ENCODE measurements around the gene FAM83B.

FAM83B gene

GRCh38 chr6:54916858-54917257, 70.3 kb downstream of the FAM83B start:
- no peak for TF ChIP-seq CTCF (IDR thresholded peaks at IDR 0.05; ENCODE audit: extremely low read depth, insufficient read depth, missing control alignments)
- DNase-seq (ENCODE audit: low spot score) = no peak
- in situ Hi-C loops (cut with MboI; ENCODE audit: low pct_unique_long_range_greater_than_20kb, low sequenced_read_pairs, unreplicated experiment) = no loop called here

DNA sequence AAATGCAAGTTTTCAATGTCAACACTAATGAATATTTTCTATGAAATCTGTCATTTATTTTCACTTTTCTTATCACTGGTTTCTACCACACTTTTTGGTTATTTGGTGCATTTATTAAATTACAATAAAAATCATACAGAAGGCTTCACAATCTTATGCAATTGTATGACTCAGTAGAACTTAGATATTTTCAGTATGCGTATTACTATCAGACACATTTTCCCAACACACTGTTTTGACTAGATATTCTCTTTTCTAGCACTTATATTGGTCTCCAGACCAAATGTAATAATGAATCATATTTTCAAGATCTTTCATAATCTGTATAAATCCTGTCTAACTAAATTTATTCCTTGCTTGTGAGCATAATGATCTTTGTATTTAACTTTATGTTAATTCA, 74.1 kb downstream of the FAM83B start:
- no peak for TF ChIP-seq CTCF (IDR thresholded peaks at IDR 0.05; ENCODE audit: extremely low read depth, insufficient read depth, missing control alignments)
- in situ Hi-C loops (cut with MboI; ENCODE audit: low pct_unique_long_range_greater_than_20kb, low sequenced_read_pairs, unreplicated experiment) = no loop called here
- no peak for DNase-seq (ENCODE audit: low spot score)

DNA sequence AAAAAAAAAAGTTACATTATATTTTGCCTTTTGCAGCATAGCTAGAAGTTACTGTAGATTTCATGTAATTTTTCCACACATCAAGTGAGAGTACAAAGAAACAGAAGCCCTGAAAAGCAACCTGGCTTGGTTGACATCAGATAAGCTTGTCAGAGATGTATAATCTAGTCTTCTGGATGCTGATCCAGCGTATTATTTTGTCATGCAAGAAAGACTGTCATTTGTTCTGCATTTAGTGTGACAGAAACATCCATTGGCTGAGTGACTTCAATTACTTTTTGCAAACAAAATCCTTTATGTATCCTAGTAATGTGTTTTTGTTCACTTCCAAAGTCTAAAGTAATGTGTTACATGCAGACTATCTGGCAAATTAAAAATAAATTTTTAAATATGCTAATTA, 75.3 kb downstream of the FAM83B start:
- DNase-seq (ENCODE audit: low spot score) = no peak
- TF ChIP-seq CTCF (IDR thresholded peaks at IDR 0.05; ENCODE audit: extremely low read depth, insufficient read depth, missing control alignments) = no peak
- in situ Hi-C loops (cut with MboI; ENCODE audit: low pct_unique_long_range_greater_than_20kb, low sequenced_read_pairs, unreplicated experiment) = no loop called here

GRCh38 chr6:54929245-54929909, 82.8 kb downstream of the FAM83B start:
- TF ChIP-seq CTCF (IDR thresholded peaks at IDR 0.05; ENCODE audit: extremely low read depth, insufficient read depth, missing control alignments) = no peak
- in situ Hi-C loops (cut with MboI; ENCODE audit: low pct_unique_long_range_greater_than_20kb, low sequenced_read_pairs, unreplicated experiment) = no loop called here
- DNase-seq (ENCODE audit: low spot score) = no peak

- no peak for DNase-seq (ENCODE audit: low spot score)
- TF ChIP-seq CTCF (IDR thresholded peaks at IDR 0.05; ENCODE audit: extremely low read depth, insufficient read depth, missing control alignments) = no peak
- in situ Hi-C loops (cut with MboI; ENCODE audit: low pct_unique_long_range_greater_than_20kb, low sequenced_read_pairs, unreplicated experiment) = no loop called here
Measured at GRCh38 chr6:54932622-54933021, 86.1 kb downstream of the FAM83B start.

- TF ChIP-seq CTCF (IDR thresholded peaks at IDR 0.05; ENCODE audit: extremely low read depth, insufficient read depth, missing control alignments) = no peak
- in situ Hi-C loops (cut with MboI; ENCODE audit: low pct_unique_long_range_greater_than_20kb, low sequenced_read_pairs, unreplicated experiment) = no loop called here
- no peak for DNase-seq (ENCODE audit: low spot score)
Measured at GRCh38 chr6:54935739-54936138, 89.2 kb downstream of the FAM83B start.
